GM21528 (cell line): ENCODE measurements around the gene C6orf47.

Experiments
- ATAC-seq: cut with Tn5 transposase; IDR thresholded peaks from one replicate; pipeline ENCODE4 v1.9.1; 2021; ENCODE audit warnings: mild to moderate bottlenecking, moderate library complexity; ENCODE audit not compliant: unreplicated experiment, low FRiP score

C6orf47 gene

DNA sequence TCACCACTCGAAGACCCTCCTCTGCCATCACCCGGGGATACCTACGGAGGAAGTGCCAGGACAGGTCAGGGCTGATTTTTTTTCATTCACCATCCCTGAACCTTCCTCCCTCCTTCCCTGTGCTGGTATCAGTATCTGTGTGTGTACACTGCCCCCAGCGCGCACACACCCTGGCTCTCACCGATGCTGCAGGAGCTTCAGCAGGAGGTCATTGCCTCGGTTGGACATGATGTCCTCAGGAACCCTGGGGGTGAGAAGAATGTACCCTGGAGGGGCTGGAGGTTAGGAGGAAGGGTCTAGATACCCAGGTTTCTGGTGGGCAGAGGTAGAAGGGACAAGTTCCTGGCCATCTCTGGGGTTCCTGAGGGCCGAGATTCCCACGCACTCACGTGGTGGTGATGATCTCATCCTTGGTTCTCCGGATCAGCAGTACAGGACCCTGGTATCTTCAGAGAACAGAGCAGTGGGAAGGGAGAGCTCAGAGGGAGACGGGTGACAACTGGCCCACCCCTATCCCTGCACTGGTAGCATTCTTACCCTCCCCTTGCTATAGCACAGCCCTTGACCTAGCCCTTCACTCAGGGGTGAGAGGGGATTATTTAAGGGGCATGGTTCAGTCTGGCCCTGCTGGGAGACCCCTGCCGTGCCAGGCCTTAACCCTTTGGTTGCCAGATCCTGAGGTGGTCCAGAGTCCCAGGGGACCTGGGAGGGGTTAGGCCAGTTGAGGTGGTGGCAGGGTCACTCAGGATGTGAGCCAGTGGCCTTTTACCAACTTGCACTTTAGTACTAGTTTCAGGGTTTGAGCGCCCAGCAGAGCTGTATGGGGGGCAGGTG lies 27.5 kb upstream of the C6orf47 start:
- no peak for ATAC-seq

DNA sequence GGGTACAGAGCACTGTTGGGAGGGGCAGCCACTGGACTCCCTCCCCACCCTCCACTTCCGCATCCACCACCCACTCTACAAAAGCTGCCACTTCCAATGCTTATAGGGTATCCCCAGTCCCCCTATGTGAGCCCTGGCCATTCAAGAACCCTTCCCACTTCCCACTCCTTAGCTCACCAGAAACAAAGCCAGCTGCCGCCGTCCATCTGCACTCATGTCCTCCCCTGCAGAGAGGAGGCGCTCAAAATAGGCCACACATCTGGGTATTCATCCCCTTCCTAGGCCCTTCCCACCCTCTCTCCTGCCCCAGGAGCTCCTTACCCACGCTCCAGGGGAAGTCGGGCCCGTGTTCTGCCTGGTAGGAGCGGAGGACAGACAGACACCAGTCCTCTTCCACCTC lies 26.7 kb upstream of the C6orf47 start:
- no peak for ATAC-seq

GRCh38 chr6:31686483-31686882 lies 25.9 kb upstream of the C6orf47 start:
- no peak for ATAC-seq

DNA sequence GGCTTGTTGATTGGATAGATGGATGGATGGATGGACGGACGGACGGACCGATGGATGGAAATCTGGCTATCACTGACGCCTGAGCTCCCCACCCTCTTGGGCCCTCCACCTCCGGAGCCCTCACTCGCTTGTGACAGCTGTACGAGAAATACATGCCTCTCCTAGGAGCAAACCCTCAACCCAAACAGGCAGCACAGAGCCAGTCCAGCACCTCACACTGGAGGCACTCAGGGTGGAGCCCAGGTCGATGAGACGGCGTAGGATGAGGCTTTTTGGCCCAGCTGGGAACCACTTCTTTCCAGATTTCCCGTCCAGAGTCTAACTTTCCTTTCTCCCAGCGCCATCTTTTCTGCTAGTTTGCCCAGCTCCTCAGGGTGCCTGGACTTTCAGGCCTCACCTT lies 23.0 kb upstream of the C6orf47 start:
- ATAC-seq, result no peak

DNA sequence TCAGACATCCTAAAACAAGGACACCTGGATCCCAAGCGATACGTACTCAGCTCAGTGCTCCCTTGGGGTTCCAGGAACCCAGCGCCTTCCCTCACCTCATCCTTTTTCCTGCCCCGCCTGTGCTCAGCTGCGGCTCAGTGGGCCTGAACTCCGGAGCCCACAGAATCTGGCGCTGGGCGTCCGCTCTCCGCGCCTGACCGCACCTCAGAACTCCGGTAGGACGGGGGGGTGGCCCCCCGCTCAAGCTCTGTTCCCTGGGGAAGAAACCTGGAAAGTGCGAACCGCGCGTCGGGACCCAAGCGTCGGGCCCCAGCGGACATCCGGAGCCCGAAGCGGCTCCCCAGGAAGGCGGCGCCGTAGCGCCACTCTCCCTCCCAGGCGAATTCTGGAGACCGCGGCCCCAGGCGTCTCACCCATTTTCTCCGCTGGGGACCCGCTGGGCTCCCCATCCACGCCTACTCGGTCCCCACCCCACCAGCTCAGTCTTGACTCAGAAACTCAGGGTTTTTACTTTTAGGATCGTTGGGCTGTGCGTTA lies 20.6 kb upstream of the C6orf47 start:
- no peak for ATAC-seq

GRCh38 chr6:31680226-31681134 lies 19.9 kb upstream of the C6orf47 start, which contains the start of gene LY6G5C:
Gene LY6G5C, minus strand, starts transcription at chr6:31681067. Its CDS starts 694 bp downstream, at chr6:31680373.
- ATAC-seq, result no peak

GRCh38 chr6:31677955-31678354 lies 17.4 kb upstream of the C6orf47 start:
- no peak for ATAC-seq

- ATAC-seq, result no peak
These were observed 16.3 kb upstream of the C6orf47 start for GRCh38 chr6:31676904-31677303.

DNA sequence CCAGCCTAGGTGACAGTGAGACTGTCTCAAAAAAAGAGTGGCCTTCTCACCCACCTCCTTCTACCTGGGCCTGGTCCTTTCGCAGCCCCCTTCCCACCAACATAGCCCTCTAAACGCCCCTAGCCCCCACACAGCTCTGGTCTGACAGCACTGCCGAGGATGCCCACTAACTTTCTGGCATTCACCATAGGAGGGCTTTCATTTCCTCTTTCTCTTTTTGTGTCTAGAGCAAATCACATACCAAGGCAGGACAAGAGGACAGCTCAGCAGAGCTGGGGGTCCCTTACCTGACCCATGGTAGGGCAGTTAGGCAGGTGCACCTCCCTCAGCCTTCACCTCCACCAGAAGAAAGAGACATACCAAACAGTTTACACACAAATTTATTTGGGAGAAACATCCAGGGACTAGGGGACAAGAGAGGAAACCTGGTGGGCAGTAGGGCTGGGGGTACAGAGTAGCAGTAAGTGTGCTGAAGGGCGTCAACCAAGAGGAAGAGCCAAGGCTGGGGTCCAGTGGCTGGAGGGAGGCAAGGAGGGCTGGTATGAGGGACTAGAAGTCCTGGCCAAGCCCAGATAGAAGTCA lies 15.8 kb upstream of the C6orf47 start:
- no peak for ATAC-seq

DNA sequence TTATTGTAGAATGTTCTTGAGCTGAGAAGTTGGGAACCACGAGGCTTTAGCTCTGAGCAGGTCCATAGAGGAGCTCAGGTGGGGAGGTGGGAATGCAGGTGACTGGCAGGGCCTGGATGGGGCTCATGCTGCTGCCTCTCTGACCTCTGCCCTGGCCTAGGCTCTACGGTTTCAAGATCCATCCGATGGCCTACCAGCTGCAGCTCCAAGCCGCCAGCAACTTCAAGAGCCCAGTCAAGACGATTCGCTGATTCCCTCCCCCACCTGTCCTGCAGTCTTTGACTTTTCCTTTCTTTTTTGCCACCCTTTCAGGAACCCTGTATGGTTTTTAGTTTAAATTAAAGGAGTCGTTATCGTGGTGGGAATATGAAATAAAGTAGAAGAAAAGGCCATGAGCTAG lies 9.1 kb upstream of the C6orf47 start, which contains the start of gene LY6G5B:
TSS of gene LY6G5B (plus strand) at position 301 of the 400 bp plus-strand sequence. CDS start 975 bp downstream, outside the sequence.
- no peak for ATAC-seq

DNA sequence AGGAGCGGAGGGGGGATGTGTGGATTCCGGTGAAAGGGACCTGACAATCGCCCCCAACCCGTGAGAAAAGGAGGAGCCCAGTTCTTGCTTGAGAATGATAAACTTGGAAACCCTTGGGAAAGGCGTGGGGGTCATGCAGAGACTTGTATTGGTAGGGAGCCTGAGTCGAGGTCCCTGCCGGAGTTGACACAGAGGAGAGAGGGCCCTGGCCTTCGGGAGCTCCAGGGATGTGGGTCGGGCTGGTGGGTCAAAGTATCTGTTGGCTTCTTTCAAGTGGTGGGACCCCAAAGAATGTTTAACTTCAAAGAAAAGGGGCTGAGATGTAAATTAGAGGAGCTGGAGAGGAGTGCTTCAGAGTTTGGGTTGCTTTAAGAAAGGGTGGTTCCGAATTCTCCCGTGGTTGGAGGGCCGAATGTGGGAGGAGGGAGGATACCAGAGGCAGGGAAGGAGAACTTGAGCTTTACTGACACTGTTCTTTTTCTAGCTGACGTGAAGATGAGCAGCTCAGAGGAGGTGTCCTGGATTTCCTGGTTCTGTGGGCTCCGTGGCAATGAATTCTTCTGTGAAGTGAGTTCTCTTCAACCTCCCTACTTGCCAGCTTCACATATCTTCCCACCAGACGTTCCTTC lies 5.9 kb upstream of the C6orf47 start:
- ATAC-seq, result no peak

DNA sequence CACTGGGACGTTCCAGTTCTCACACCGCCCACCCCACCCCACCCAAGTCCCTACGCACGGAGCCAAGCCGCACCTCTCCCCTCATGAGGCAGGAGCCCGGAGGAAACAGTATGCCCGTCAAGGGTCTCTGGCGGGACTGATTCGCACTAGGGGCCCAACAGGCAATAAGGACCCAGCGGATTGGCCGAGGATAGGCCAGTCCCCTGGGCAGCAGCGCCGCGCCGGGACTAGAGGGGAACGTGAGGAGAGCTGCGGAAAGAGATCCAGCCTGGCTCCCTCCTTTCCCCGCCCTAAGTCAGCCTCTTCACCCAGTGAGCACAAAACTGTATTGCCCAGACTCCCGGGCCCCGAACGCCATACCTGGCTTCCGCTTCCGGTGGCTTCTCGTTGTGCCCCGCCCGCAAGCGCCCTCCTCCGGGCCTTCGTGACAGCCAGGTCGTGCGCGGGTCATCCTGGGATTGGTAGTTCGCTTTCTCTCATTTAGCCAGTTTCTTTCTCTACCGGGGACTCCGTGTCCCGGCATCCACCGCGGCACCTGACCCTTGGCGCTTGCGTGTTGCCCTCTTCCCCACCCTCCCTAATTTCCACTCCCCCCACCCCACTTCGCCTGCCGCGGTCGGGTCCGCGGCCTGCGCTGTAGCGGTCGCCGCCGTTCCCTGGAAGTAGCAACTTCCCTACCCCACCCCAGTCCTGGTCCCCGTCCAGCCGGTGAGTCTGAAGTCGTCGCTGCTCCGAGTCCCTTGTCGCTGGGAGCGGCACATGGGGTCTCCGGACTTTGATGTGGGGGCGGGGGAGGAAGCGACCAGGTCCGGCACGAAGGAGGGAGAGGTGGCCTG lies 5.1 kb upstream of the C6orf47 start, which contains the start of gene CSNK2B:
TSS of gene CSNK2B (plus strand) at position 580 of the 836 bp plus-strand sequence. CDS start 752 bp downstream, outside the sequence.
- ATAC-seq, result peak; percentile 73

DNA sequence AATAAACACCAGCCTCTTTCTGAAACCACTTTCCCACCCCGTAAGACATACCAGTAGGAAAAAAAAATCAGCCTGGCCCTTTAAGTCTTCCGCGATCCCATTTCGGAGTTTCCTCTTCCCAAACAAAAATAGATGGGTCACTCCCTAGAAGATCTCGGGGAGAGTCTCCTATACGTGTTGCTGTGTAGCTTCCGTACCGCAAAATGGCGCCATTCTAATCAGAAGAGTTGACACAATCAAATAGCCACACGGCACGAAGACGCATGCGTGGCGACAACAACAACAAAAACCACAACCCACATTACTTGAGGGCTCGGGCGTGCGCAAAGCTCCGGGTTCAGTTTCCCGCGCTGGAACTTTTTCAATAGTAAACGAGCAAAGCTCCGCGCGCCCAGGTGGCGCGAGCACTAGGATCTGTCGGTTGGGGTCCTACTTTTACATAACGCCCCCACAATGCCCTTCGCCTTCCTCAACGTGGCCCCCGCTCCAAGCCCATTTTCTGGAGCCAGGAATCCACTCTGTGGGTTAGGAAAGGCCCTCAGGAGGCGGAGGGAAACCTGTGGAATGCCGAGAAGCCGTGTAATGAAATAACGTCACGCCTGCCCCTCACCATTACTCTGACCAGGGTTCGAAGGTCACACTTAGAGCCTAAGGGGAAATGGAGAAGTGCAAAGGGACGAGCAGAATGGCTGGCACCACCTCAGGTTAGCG lies 4.4 kb upstream of the C6orf47 start, which contains the start of gene GPANK1:
TSS of gene GPANK1 (minus strand) at position 208 of the 711 bp plus-strand sequence. CDS start 519 bp downstream, outside the sequence.
- ATAC-seq, result peak; percentile 42

- ATAC-seq, result no peak
These were observed 3.6 kb upstream of the C6orf47 start for GRCh38 chr6:31663961-31664789.

GRCh38 chr6:31663126-31663960 lies 2.8 kb upstream of the C6orf47 start:
- ATAC-seq, result no peak

DNA sequence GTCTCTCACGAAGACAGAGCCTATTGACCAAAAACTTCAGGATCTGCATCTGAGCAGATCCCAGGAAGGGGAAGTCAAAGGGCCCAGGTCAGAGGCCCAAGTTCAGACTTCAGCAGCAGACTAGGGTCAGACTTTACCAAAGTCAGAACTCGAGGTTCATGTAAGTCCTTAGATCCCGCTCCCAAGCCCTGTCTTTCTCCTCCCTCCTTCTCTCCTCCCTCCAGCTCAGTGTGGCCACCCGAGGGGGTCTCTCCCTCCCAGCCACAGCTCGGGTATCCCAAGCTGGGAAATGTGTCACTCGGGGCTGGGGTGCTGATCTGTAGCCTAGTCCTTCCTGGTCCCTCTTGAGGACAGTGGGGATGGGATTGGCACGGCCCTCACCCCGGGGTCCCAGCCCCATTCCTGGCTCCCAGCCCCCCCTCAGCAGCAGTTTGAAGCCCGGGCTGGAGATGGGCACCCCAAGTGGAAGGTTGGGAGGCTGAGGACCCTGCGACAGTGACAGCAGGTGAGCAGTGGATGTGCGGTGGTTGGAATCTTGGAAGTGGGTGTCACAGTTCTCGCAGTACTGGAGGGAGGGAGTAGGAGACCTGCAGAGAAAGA lies 1.6 kb upstream of the C6orf47 start:
- ATAC-seq, result no peak
